ENCODE data around the gene PGLYRP2. TPM values are rescaled to one million over a fixed set of nuclear protein-coding genes. Genes with fewer than 3 reads are reported as not detected.

Gene PGLYRP2
- total and polyA plus RNA-seq, 12 donors = not detected

DNA sequence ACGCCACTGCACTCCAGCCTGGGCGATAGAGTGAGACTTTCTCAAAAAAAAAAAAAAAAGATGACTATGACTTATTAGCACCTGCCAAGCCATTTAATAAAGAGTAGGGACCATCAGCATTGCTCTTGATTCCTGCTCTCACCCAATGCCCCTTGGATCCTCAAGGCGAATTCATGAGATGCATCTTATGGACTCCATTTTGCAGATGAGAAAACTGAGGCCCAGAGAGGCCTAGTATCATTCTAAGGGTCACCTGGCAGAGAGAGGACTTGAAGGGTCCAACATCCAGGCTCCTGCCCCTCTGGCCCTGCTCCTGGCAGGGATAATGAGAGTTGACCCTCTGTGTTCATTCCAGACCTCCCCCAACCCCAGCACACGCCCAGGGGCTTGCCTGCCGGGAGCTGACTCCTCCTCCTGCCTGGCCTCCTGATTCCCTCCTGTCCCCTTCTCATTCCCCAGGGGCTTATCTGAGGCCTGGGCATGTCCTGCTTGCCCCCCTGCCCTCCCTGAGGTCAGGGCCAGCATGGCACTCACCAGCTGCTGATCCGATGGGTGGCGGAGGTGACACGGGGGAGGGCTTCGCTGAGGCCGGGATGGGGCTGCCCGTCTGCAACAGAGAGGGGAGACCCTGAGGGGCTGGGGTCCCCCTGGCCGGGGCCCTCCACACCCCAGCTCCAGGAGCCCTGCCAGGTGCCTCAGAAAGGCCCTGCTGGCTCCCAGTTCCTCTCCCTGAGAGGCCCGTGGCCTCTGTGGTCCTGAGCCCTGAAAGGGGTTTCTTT, 37.0 kb downstream of the PGLYRP2 start:
- no peak for TF ChIP-seq CTCF (IDR thresholded peaks at IDR 0.05)
- intact Hi-C loops (cut with DNase I) = no loop called here
- no peak for ATAC-seq
- Histone ChIP-seq H3K27ac (no peak overlapping the region), H3K4me1 (peaks cover 4 to 35% (median 21%) of the 10 kb centered on the region in 9 donors), H3K4me3 (no peak overlapping the region), H3K27me3 (no peaks in the 10 kb centered on the region), H3K36me3 (peaks cover 0 to 34% (median 0%) of the 10 kb centered on the region in 9 donors), H3K9me3 (no peaks in the 10 kb centered on the region)
- 81 to 84% methylated on average over 13 of the region's 13 CpGs for WGBS, 2 donors
- no peak for DNase-seq

DNA sequence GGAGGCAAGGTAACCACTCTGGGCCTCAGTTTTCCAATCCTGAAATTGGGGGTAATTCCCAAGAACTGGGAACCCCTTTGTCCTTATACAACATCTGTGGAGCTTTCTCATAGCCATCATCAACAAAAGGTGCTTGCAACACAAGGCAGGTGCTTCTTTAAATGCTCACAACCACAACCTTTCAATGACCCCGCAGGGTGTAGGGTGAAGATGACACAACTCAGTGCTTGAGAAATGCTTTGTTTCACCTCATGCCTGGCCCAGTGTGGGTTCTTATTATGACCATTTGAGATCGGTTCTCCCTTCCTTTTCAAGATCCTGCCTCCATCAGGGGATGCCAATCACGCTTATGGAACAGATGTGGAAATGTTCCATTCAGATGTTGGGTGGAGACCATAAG, 38.0 kb downstream of the PGLYRP2 start:
- intact Hi-C loops (cut with DNase I) = no loop called here
- Histone ChIP-seq H3K4me1 (peaks cover 4 to 32% (median 19%) of the 10 kb centered on the region in 9 donors), H3K27me3 (no peaks in the 10 kb centered on the region), H3K4me3 (no peak overlapping the region), H3K27ac (no peak overlapping the region), H3K9me3 (no peaks in the 10 kb centered on the region), H3K36me3 (peaks cover 0 to 28% (median 0%) of the 10 kb centered on the region in 9 donors)
- 85 to 87% methylated on average over 3 of the region's 3 CpGs for WGBS, 2 donors
- DNase-seq (no peak), ATAC-seq (no peak)
- TF ChIP-seq CTCF (IDR thresholded peaks at IDR 0.05) = no peak

DNA sequence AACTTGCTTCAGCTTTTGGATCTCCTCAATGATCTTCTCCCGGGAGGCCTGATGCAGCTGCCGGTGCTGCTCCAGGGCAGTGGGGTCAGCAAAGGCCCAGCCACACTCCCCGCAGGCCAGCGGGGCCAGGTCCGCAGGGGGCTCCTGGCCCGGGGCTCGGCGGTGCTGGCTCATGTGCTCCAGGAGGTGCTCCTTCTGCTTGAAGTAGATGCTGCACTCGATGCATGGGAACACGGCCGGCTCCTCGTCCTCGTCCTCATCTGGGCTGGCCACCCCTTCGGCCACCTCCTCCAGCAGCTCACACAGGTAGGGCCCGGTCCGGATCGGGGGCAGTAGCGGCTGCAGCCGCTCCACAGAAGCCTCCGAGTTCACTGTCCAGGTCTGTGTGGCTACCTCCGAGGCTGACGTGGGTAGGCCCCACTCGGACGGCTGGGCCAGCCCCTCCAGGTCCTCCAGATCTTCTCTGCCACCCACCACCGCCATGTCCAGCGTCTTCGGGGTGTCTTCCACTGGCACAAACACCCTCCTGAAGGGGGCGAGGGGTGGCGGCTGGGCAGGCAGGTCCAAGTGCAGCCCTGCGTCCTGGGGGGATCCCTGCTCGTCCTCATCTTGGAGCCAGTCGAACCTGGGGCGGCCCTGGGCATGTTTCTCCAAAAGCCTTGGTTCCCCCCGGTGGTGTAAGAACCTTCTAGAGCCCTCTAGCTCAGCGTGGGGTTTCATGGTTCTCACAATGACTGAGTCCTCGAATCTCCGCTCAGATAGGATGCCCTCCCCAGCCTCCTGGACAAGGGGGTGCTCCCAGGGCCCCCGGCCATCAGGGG, 39.3 kb downstream of the PGLYRP2 start:
- DNase-seq (no peak), ATAC-seq (no peak)
- Histone ChIP-seq H3K4me3 (no peak overlapping the region), H3K27ac (no peak overlapping the region), H3K27me3 (no peaks in the 10 kb centered on the region), H3K4me1 (peaks cover 0 to 21% (median 9%) of the 10 kb centered on the region in 9 donors), H3K36me3 (peaks cover 0 to 26% (median 0%) of the 10 kb centered on the region in 9 donors), H3K9me3 (no peaks in the 10 kb centered on the region)
- intact Hi-C loops (cut with DNase I) = no loop called here
- 92 to 95% methylated on average over 36 to 38 of the region's 38 CpGs for WGBS, 2 donors
- no peak for TF ChIP-seq CTCF (IDR thresholded peaks at IDR 0.05)

DNA sequence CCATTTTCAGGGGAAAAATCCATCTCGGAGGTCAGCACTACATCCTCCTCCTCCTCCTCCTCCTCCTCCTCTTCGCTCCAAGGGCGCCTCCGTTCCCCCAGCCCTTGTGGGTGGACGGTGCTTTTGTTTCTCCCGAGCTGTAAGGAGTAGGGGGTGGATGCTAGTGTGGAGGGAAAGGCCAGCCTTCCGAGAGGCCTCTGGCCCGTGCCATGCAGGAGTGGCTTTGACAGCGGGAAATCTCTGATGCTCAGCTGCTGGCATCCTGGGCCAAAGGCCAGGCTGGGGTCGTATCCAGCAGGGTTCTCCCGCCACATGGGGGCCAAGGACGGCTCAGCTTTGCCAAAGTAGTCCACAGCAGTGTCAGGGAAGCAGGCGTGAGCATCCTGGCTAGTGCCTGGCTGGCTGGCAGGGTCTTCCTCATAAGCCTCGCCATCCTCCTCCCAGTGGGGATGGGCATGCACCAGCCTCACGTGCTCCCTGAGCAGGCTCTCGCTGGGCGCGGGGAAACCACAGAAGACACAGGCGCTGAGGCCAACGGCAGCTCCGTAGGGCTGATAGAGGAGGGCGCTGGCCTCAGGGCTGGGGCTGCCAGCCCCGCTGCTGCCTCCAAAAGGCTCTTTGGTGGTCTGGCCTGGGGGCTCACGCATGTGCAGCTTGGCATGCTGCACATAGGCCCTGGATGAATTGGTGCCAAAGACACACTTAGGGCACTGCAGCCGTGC, 40.1 kb downstream of the PGLYRP2 start:
- Histone ChIP-seq H3K27ac (no peak overlapping the region), H3K9me3 (no peaks in the 10 kb centered on the region), H3K4me1 (peaks cover 0 to 13% (median 3%) of the 10 kb centered on the region in 9 donors), H3K36me3 (peaks cover 0 to 26% (median 0%) of the 10 kb centered on the region in 9 donors), H3K4me3 (no peak overlapping the region), H3K27me3 (no peaks in the 10 kb centered on the region)
- intact Hi-C loops (cut with DNase I) = no loop called here
- no peak for TF ChIP-seq CTCF (IDR thresholded peaks at IDR 0.05)
- DNase-seq (no peak), ATAC-seq (no peak)
- WGBS, 2 donors = 82 to 85% methylated on average over 25 of the region's 25 CpGs

Data from heart right ventricle (tissue), 16 donors.